Fibroblast of lung (primary cell): ENCODE data around the gene TP73. TPM values are rescaled to one million over a fixed set of nuclear protein-coding genes. Genes with fewer than 3 reads are reported as not detected.

Experiments used
- DNase-seq, 2 donors: peaks; one replicate each; pipeline versions ENCODE4 v3.0.0 to v3.0.0-alpha.2; 2010; ENCODE audit warnings: low read depth in 2 of 2
- H2AFZ ChIP-seq: 2 replicates; pipeline ENCODE4 v1.5.1; 2012; ENCODE audit warnings: low read length, control low read depth, inconsistent platforms
- H3K27ac ChIP-seq: 2 replicates; pipeline ENCODE4 v1.5.1; 2011; ENCODE audit warnings: low read length, control low read depth; ENCODE audit not compliant: insufficient read depth
- H3K27me3 ChIP-seq: 2 replicates; pipeline ENCODE4 v1.5.1; 2011; ENCODE audit warnings: mild to moderate bottlenecking, low read length; ENCODE audit not compliant: control insufficient read depth, insufficient read depth
- H3K36me3 ChIP-seq: 2 replicates; pipeline ENCODE4 v1.5.1; 2011; ENCODE audit warnings: low read length; ENCODE audit not compliant: control insufficient read depth, insufficient read depth
- H3K4me1 ChIP-seq: 2 replicates; pipeline ENCODE4 v1.5.1; 2011; ENCODE audit warnings: low read length; ENCODE audit not compliant: control insufficient read depth, insufficient read depth; ENCODE audit errors: extremely low read depth
- H3K4me2 ChIP-seq: 2 replicates; pipeline ENCODE4 v1.5.1; 2011; ENCODE audit warnings: low read length, control low read depth; ENCODE audit not compliant: insufficient read depth; ENCODE audit errors: extremely low read depth
- H3K4me3 ChIP-seq, 4 experiments: fragments of 200-600 bp in 1 of 4; sonication (generic) in 1 of 4; replicated peaks in 1 of 4; 2 replicates each; pipeline ENCODE4 v1.5.1; 2011 to 2016; ENCODE audit warnings: low read length in 4 of 4, low read depth in 3 of 4, mild to moderate bottlenecking in 3 of 4, control low read depth in 2 of 4, inconsistent platforms in 1 of 4, mixed read lengths in 1 of 4; ENCODE audit not compliant: insufficient read depth in 1 of 4; ENCODE audit errors: control extremely low read depth in 1 of 4
- H3K79me2 ChIP-seq: 2 replicates; pipeline ENCODE4 v1.5.1; 2012; ENCODE audit warnings: mild to moderate bottlenecking, low read length, inconsistent platforms; ENCODE audit not compliant: control insufficient read depth, insufficient read depth
- H3K9ac ChIP-seq: 2 replicates; pipeline ENCODE4 v1.5.1; 2011; ENCODE audit warnings: mild to moderate bottlenecking, low read length, control low read depth; ENCODE audit not compliant: insufficient read depth
- H3K9me3 ChIP-seq: 2 replicates; pipeline ENCODE4 v1.5.1; 2012; ENCODE audit warnings: low read depth, low read length; ENCODE audit not compliant: control insufficient read depth, insufficient read depth
- H4K20me1 ChIP-seq: 2 replicates; pipeline ENCODE4 v1.5.1; 2011; ENCODE audit warnings: low read length; ENCODE audit not compliant: control insufficient read depth, insufficient read depth; ENCODE audit errors: extremely low read depth
- CTCF ChIP-seq, 2 donors: IDR thresholded peaks in 1 of 2; conservative IDR thresholded peaks in 1 of 2; 1 replicate in 1 of 2; 2 replicates in 1 of 2; pipeline ENCODE4 v1.5.1; 2011 to 2012; ENCODE audit warnings: low read length in 2 of 2, control low read depth in 1 of 2, inconsistent platforms in 1 of 2, low read depth in 1 of 2, mild to moderate bottlenecking in 1 of 2
- EZH2 ChIP-seq: IDR thresholded peaks from 2 replicates; pipeline ENCODE4 v1.5.1; 2012; ENCODE audit warnings: low read length, control low read depth, mild to moderate bottlenecking; ENCODE audit errors: missing control alignments
- polyA plus RNA-seq, 2 donors: library from polyadenylated mRNA; depleted of rRNA in 1 of 2; stranded (reverse) in 1 of 2; unstranded in 1 of 2; fragments of >200 nt; gene quantifications; 2 replicates each; pipeline ENCODE4 v1.2.1, GENCODE V29; 2011 to 2012; ENCODE audit warnings: missing spikeins in 1 of 2
- total RNA-seq: library from RNA; depleted of rRNA; stranded (reverse); fragments of >200 nt; gene quantifications from 2 replicates; pipeline ENCODE4 v1.2.1, GENCODE V29; 2014

TP73 gene
- total and polyA plus RNA-seq, 2 donors (not counting 1 experiment from before 2014, with no cell fraction given) = not detected

GRCh38 chr1:3691421-3692204 is 39.3 kb downstream of the TP73 start:
- Histone ChIP-seq H3K36me3 (no peaks in the 10 kb centered on the region), H2AFZ (no peak overlapping the region), H3K79me2 (no peaks in the 10 kb centered on the region), H4K20me1 (no peaks in the 10 kb centered on the region), H3K4me2 (no peak overlapping the region), H3K27me3 (no peaks in the 10 kb centered on the region), H3K9me3 (no peaks in the 10 kb centered on the region), H3K4me1 (no peaks in the 10 kb centered on the region), H3K27ac (no peak overlapping the region), H3K9ac (no peak overlapping the region), H3K4me3 (no peak overlapping the region)
- TF ChIP-seq CTCF (conservative IDR thresholded peaks at IDR 0.05 in 1 of 2, IDR thresholded peaks at IDR 0.05 in 1 of 2; ENCODE audit: low read depth in 1 of 2, low read length in 2 of 2) (no peak), EZH2 (no peak)
- no peak for DNase-seq

- Histone ChIP-seq H3K4me1 (no peaks in the 10 kb centered on the region), H2AFZ (no peak overlapping the region), H3K9me3 (no peaks in the 10 kb centered on the region), H3K4me3 (no peak overlapping the region), H3K27ac (no peak overlapping the region), H3K36me3 (no peaks in the 10 kb centered on the region), H3K79me2 (no peaks in the 10 kb centered on the region), H4K20me1 (no peaks in the 10 kb centered on the region), H3K9ac (no peak overlapping the region), H3K27me3 (no peaks in the 10 kb centered on the region), H3K4me2 (no peak overlapping the region)
- DNase-seq = no peak
- TF ChIP-seq CTCF (conservative IDR thresholded peaks at IDR 0.05 in 1 of 2, IDR thresholded peaks at IDR 0.05 in 1 of 2; ENCODE audit: low read depth in 1 of 2, low read length in 2 of 2) = no peak
- TF ChIP-seq EZH2 = no peak
Measured at GRCh38 chr1:3692598-3692997, 40.3 kb downstream of the TP73 start.

GRCh38 chr1:3693321-3693720 is 41.0 kb downstream of the TP73 start:
- Histone ChIP-seq H2AFZ (no peak overlapping the region), H3K27ac (no peak overlapping the region), H3K9ac (no peak overlapping the region), H3K4me3 (no peak overlapping the region), H4K20me1 (no peaks in the 10 kb centered on the region), H3K4me1 (no peaks in the 10 kb centered on the region), H3K79me2 (no peaks in the 10 kb centered on the region), H3K9me3 (no peaks in the 10 kb centered on the region), H3K36me3 (no peaks in the 10 kb centered on the region), H3K4me2 (no peak overlapping the region), H3K27me3 (no peaks in the 10 kb centered on the region)
- no peak for TF ChIP-seq CTCF (conservative IDR thresholded peaks at IDR 0.05 in 1 of 2, IDR thresholded peaks at IDR 0.05 in 1 of 2; ENCODE audit: low read depth in 1 of 2, low read length in 2 of 2)
- TF ChIP-seq EZH2 = no peak
- no peak for DNase-seq
